ENCODE results near the gene AMDHD2. TPM values are rescaled to one million over a fixed set of nuclear protein-coding genes. Genes with fewer than 3 reads are reported as not detected.
"Not testable (repeated sequence)": the region's sequence is repeated elsewhere in the genome, so short reads cannot be mapped to it uniquely, and the experiment has no call there.

Gene AMDHD2
- polyA plus RNA-seq, 4 donors: 26.7 to 120 (median 36.0) TPM

DNA sequence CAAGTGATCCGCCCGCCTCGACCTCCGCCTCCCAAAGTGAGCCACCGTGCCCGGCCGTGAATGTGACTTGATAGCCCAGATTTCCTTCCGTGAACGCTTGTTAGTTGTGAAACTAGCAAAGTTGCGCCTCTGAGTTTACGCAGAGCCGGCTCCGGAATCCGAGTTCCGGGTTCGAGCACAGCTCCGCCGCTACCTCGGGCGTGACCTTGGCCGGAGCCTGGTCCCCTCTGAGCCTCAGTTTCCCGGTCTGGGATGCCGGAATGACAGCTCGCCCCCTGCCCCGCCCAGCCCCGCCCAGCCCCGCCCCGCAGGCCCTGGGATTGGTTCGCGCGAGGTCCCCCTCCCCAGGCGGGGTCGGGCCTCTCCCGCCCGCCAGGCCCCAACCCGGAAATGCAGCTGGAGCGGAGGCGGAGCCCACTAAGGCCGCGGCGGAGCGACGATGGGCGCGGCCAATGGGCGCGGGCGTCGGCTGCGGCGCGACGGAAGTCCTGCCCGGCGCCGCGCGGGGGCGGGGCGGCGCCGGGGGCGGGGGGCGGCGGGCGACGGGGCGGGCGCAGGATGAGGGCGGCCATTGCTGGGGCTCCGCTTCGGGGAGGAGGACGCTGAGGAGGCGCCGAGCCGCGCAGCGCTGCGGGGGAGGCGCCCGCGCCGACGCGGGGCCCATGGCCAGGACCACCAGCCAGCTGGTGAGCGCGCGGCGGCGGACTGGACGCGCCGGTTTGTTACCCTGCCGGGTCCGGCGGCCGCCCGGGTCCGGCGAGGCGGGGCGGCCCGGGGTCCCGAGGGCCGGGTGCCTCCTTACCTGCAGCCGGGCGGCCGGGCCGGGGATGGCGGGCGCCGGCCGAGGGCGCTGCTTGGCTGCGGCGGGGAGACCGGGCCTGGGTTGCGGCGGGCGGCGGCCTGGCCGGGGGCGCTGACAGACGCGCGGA lies 17.5 kb downstream of the AMDHD2 start, which contains the start of gene PDPK1:
TSS of gene PDPK1 (plus strand) at position 571 of the 929 bp plus-strand sequence. CDS start at position 663, 92 bp downstream.
- Histone ChIP-seq H3K4me3 (ENCODE audit: low read depth in 1 of 3, low read length in 3 of 3) (peak within 1 kb of the TSS; percentile 76 to 90 (median 82)), H3K36me3 (ENCODE audit: control insufficient read depth in 3 of 3, insufficient read depth in 2 of 3, low read depth in 1 of 3, low read length in 3 of 3) (peaks cover 0 to 20% (median 0%) of the 10 kb centered on the region in 3 donors), H3K9me3 (ENCODE audit: control insufficient read depth in 2 of 2, insufficient read depth in 1 of 2, low read depth in 1 of 2, low read length in 1 of 2) (no peaks in the 10 kb centered on the region), H3K27ac (ENCODE audit: low read depth in 1 of 3, low read length in 2 of 3) (peak within 1 kb of the TSS; percentile 75 to 97 (median 90)), H3K27me3 (ENCODE audit: control insufficient read depth in 3 of 3, insufficient read depth in 3 of 3, low read length in 3 of 3) (no peaks in the 10 kb centered on the region), H3K4me1 (ENCODE audit: control insufficient read depth in 3 of 3, insufficient read depth in 2 of 3, low read depth in 1 of 3, low read length in 2 of 3) (peaks cover 0 to 23% (median 4%) of the 10 kb centered on the region in 3 donors)
- no peak for FAIRE-seq
- DNase-seq: peak; percentile 95 to 97
- 0 to 1% (median 0%) methylated on average over 21 to 126 of the region's 126 CpGs for WGBS, 3 donors

DNA sequence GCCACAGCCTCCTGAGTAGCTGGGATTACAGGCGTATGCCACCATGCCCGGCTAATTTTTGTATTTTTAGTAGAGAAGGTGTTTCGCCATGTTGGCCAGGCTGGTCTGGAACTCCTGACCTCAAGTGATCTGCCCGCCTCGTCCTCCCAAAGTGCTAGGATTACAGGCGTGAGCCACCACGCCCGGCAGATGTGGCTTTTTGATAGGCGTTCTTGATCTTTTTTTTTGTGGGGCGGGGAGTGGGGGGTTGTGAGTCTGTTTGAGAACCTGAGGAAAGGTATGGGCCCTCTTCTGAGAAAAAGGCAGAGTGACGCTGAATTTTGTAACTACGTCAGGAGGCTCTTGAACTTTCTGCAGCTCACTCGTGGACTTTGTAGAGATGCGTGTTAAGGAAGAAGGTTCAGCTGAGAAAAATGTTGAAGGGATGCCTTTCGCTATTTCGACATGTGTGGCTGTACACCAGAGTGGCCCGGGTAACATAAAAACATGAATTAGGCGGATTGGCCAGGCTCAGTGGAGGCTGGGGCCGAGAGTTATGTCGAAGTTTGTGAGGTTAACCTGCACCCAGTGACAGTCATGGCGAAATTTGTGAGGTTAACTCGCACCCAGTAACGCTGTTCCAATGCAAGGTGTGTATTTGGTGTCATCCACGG lies 19.1 kb downstream of the AMDHD2 start:
- peak overlapping the region in 2 of 3 donors; percentile 27 to 28 for H3K4me3 ChIP-seq (ENCODE audit: low read depth in 1 of 3, low read length in 3 of 3)
- 62 to 79% (median 69%) methylated on average over 24 of the region's 24 CpGs for WGBS, 3 donors
- peaks cover 0 to 20% (median 2%) of the 10 kb centered on the region in 3 donors for H3K36me3 ChIP-seq (ENCODE audit: control insufficient read depth in 3 of 3, insufficient read depth in 2 of 3, low read depth in 1 of 3, low read length in 3 of 3)
- not testable (repeated sequence) for DNase-seq; H3K27me3 ChIP-seq (ENCODE audit: control insufficient read depth in 3 of 3, insufficient read depth in 3 of 3, low read length in 3 of 3); H3K9me3 ChIP-seq (ENCODE audit: control insufficient read depth in 2 of 2, insufficient read depth in 1 of 2, low read depth in 1 of 2, low read length in 1 of 2); FAIRE-seq
- H3K4me1 ChIP-seq (ENCODE audit: control insufficient read depth in 3 of 3, insufficient read depth in 2 of 3, low read depth in 1 of 3, low read length in 2 of 3): peaks cover 0 to 18% (median 4%) of the 10 kb centered on the region in 3 donors
- H3K27ac ChIP-seq (ENCODE audit: low read depth in 1 of 3, low read length in 2 of 3): peak overlapping the region in 1 of 3 donors; percentile 27

DNA sequence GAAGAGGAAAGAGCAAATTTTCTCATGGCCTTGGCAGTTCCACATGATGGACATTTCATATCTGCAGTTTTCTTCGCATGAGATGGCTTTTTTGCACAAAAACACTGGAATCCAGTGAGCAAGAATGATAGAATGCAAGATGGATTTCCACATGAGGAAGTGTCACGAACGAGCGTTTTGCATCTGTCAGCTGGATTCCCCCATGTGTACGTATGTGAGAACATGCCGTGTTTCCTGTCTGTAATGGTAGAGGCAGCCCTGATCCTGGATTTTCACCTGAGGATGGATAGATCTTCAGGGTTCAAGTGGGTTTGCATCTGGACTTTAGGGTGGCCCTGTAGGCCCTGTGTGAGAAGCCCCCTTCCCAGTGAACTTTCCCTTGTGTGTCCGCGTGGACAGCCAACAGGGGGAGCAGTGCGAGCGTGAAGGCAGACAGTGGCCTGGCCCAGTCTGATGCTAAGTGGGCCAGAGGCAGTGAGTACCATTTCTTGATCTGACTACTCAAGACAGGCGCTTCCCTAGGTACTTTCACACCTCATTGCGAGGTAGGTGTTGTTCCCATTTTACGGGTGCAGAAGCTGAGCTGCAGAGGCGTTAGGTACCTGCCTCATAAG lies 19.8 kb downstream of the AMDHD2 start:
- not testable (repeated sequence) for H3K27ac ChIP-seq (ENCODE audit: low read depth in 1 of 3, low read length in 2 of 3); H3K27me3 ChIP-seq (ENCODE audit: control insufficient read depth in 3 of 3, insufficient read depth in 3 of 3, low read length in 3 of 3); DNase-seq; H3K9me3 ChIP-seq (ENCODE audit: control insufficient read depth in 2 of 2, insufficient read depth in 1 of 2, low read depth in 1 of 2, low read length in 1 of 2); H3K4me3 ChIP-seq (ENCODE audit: low read depth in 1 of 3, low read length in 3 of 3); FAIRE-seq
- Histone ChIP-seq H3K4me1 (ENCODE audit: control insufficient read depth in 3 of 3, insufficient read depth in 2 of 3, low read depth in 1 of 3, low read length in 2 of 3) (peaks cover 0 to 18% (median 4%) of the 10 kb centered on the region in 3 donors), H3K36me3 (ENCODE audit: control insufficient read depth in 3 of 3, insufficient read depth in 2 of 3, low read depth in 1 of 3, low read length in 3 of 3) (peaks cover 0 to 21% (median 2%) of the 10 kb centered on the region in 3 donors)
- WGBS, 3 donors: 36 to 46% (median 38%) methylated on average over 14 of the region's 14 CpGs

- DNase-seq; H3K4me3 ChIP-seq (ENCODE audit: low read depth in 1 of 3, low read length in 3 of 3); FAIRE-seq; H3K9me3 ChIP-seq (ENCODE audit: control insufficient read depth in 2 of 2, insufficient read depth in 1 of 2, low read depth in 1 of 2, low read length in 1 of 2); H3K27me3 ChIP-seq (ENCODE audit: control insufficient read depth in 3 of 3, insufficient read depth in 3 of 3, low read length in 3 of 3): not testable (repeated sequence)
- Histone ChIP-seq H3K27ac (ENCODE audit: low read depth in 1 of 3, low read length in 2 of 3) (peak overlapping the region in 1 of 3 donors; percentile 38), H3K36me3 (ENCODE audit: control insufficient read depth in 3 of 3, insufficient read depth in 2 of 3, low read depth in 1 of 3, low read length in 3 of 3) (peaks cover 0 to 29% (median 2%) of the 10 kb centered on the region in 3 donors), H3K4me1 (ENCODE audit: control insufficient read depth in 3 of 3, insufficient read depth in 2 of 3, low read depth in 1 of 3, low read length in 2 of 3) (peaks cover 0 to 18% (median 4%) of the 10 kb centered on the region in 3 donors)
- WGBS, 3 donors: 23 to 53% (median 50%) methylated on average over 1 to 4 of the region's 4 CpGs
Measured at GRCh38 chr16:2540912-2541311, 20.7 kb downstream of the AMDHD2 start.

DNA sequence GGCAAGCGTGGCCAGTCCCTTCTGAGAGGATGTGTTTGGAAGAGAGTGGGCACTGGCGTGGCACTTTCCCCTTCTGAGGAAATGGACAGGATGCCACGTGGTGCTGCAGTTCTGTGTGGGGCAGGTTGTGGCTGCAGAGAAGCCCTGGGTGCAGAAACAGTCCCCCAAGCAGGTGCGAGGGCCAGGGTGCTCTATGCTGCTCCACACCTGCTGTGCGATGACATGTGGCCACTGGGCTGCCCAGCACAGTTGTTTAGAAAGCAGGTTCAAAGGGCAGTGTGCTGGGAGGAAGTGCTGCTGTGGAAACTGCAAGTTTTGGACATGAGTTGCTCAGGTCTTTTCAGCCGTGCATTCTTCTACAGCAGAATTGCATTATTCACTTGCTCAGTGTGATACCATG lies 21.2 kb downstream of the AMDHD2 start:
- WGBS, 3 donors: 11 to 43% (median 20%) methylated on average over 5 to 6 of the region's 6 CpGs
- FAIRE-seq; H3K27me3 ChIP-seq (ENCODE audit: control insufficient read depth in 3 of 3, insufficient read depth in 3 of 3, low read length in 3 of 3); H3K9me3 ChIP-seq (ENCODE audit: control insufficient read depth in 2 of 2, insufficient read depth in 1 of 2, low read depth in 1 of 2, low read length in 1 of 2); H3K4me3 ChIP-seq (ENCODE audit: low read depth in 1 of 3, low read length in 3 of 3); H3K27ac ChIP-seq (ENCODE audit: low read depth in 1 of 3, low read length in 2 of 3): not testable (repeated sequence)
- Histone ChIP-seq H3K36me3 (ENCODE audit: control insufficient read depth in 3 of 3, insufficient read depth in 2 of 3, low read depth in 1 of 3, low read length in 3 of 3) (peaks cover 0 to 29% (median 2%) of the 10 kb centered on the region in 3 donors), H3K4me1 (ENCODE audit: control insufficient read depth in 3 of 3, insufficient read depth in 2 of 3, low read depth in 1 of 3, low read length in 2 of 3) (peaks cover 0 to 18% (median 4%) of the 10 kb centered on the region in 3 donors)
- peak; percentile 57 to 75 for DNase-seq

- not testable (repeated sequence) for DNase-seq; H3K27me3 ChIP-seq (ENCODE audit: control insufficient read depth in 3 of 3, insufficient read depth in 3 of 3, low read length in 3 of 3); H3K4me3 ChIP-seq (ENCODE audit: low read depth in 1 of 3, low read length in 3 of 3); H3K27ac ChIP-seq (ENCODE audit: low read depth in 1 of 3, low read length in 2 of 3); H3K9me3 ChIP-seq (ENCODE audit: control insufficient read depth in 2 of 2, insufficient read depth in 1 of 2, low read depth in 1 of 2, low read length in 1 of 2); FAIRE-seq
- peaks cover 0 to 29% (median 2%) of the 10 kb centered on the region in 3 donors for H3K36me3 ChIP-seq (ENCODE audit: control insufficient read depth in 3 of 3, insufficient read depth in 2 of 3, low read depth in 1 of 3, low read length in 3 of 3)
- peaks cover 0 to 15% (median 4%) of the 10 kb centered on the region in 3 donors for H3K4me1 ChIP-seq (ENCODE audit: control insufficient read depth in 3 of 3, insufficient read depth in 2 of 3, low read depth in 1 of 3, low read length in 2 of 3)
- WGBS, 3 donors: 81 to 87% (median 82%) methylated on average over 13 to 14 of the region's 14 CpGs
Measured at GRCh38 chr16:2543771-2544170, 23.6 kb downstream of the AMDHD2 start.

DNA sequence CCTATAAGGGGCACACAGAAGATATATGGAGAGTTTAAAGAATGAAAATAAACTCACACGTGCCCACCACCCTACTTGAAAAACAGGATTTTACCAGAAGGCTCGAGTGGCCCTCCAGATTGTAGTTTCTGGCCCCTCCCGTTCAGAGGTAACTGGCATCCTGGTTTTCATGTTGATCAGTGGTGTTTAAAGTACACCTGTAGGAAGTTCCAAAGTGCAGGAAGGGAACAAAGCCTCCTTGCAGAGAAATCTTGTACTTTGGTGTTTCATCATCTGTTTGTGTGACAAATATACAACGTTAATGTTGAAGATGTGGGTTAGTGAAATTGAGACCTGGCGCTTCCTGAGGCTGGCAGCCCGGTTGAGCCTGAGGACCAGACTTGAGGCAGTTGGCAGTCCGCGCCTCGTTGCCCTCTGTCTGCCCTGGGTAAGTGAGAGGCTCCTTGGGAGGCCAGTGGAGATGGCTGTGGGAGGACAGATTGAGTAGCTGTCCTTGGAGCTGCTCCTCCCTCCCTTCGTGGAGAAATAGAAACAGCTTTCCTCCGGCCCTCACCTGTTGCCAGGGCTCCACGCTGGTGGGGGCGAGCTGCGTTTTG lies 30.2 kb downstream of the AMDHD2 start:
- not testable (repeated sequence) for H3K9me3 ChIP-seq (ENCODE audit: control insufficient read depth in 2 of 2, insufficient read depth in 1 of 2, low read depth in 1 of 2, low read length in 1 of 2); H3K27me3 ChIP-seq (ENCODE audit: control insufficient read depth in 3 of 3, insufficient read depth in 3 of 3, low read length in 3 of 3); H3K4me3 ChIP-seq (ENCODE audit: low read depth in 1 of 3, low read length in 3 of 3); DNase-seq; H3K4me1 ChIP-seq (ENCODE audit: control insufficient read depth in 3 of 3, insufficient read depth in 2 of 3, low read depth in 1 of 3, low read length in 2 of 3); FAIRE-seq; H3K27ac ChIP-seq (ENCODE audit: low read depth in 1 of 3, low read length in 2 of 3); H3K36me3 ChIP-seq (ENCODE audit: control insufficient read depth in 3 of 3, insufficient read depth in 2 of 3, low read depth in 1 of 3, low read length in 3 of 3)
- no CpG with 5 or more reads among the region's 14 CpGs for WGBS, 3 donors
